H1 (cell line): ENCODE data around the gene VWF. TPM values are rescaled to one million over a fixed set of nuclear protein-coding genes. Genes with fewer than 3 reads are reported as not detected.

ENCODE experiments used
- CTCF ChIA-PET: fragments of 300-600 bp; sonication (Branson Sonifier 250); formaldehyde crosslinking; loops from one replicate; lab custom pipeline; 2021; ENCODE audit not compliant: partially characterized antibody; lab: Charles Lee
- POLR2A ChIA-PET: fragments of 300-600 bp; sonication (Branson Sonifier 250); formaldehyde crosslinking; loops from one replicate; lab custom pipeline; 2021; ENCODE audit warnings: inconsistent platforms; ENCODE audit not compliant: partially characterized antibody; lab: Charles Lee
- DNase-seq, 2 experiments: peaks; one replicate each; pipeline versions ENCODE4 v3.0.0 to v3.0.0-alpha.2; 2010 to 2022; ENCODE audit warnings: low spot score in 2 of 2, low read depth in 1 of 2, mixed read lengths in 1 of 2
- FAIRE-seq: peaks from 2 replicates; lab custom pipeline; 2011; peaks lifted over from hg19 to GRCh38; lab: Jason Lieb, UNC
- H2AFZ ChIP-seq: 2 replicates; pipeline ENCODE4 v1.8.1; 2012; ENCODE audit warnings: low read length, inconsistent platforms
- H2AK5ac ChIP-seq: 2 replicates; pipeline ENCODE4 v1.6.1; 2013; ENCODE audit warnings: low read depth, low read length
- H2BK120ac ChIP-seq: replicated peaks from 2 replicates; pipeline ENCODE3; 2013; ENCODE audit warnings: low read depth, low read length, inconsistent platforms
- H2BK12ac ChIP-seq: 2 replicates; pipeline ENCODE4 v1.6.1; 2013; ENCODE audit warnings: low read depth, low read length
- H2BK15ac ChIP-seq: 2 replicates; pipeline ENCODE4 v1.6.1; 2013; ENCODE audit warnings: low read length
- H2BK20ac ChIP-seq: 2 replicates; pipeline ENCODE4 v1.6.1; 2013; ENCODE audit warnings: low read length
- H2BK5ac ChIP-seq: 2 replicates; pipeline ENCODE4 v1.6.1; 2013; ENCODE audit warnings: low read depth, low read length
- H3K14ac ChIP-seq: 2 replicates; pipeline ENCODE4 v1.6.1; 2013; ENCODE audit warnings: inconsistent platforms; ENCODE audit not compliant: insufficient read length
- H3K18ac ChIP-seq: 2 replicates; pipeline ENCODE4 v1.6.1; 2013; ENCODE audit warnings: low read length; ENCODE audit errors: extremely low read depth
- H3K23ac ChIP-seq: 2 replicates; pipeline ENCODE4 v1.6.1; 2013; ENCODE audit warnings: inconsistent platforms; ENCODE audit not compliant: insufficient read length
- H3K23me2 ChIP-seq: 2 replicates; pipeline ENCODE4 v1.6.1; 2013; ENCODE audit warnings: low read depth, low read length
- H3K27ac ChIP-seq: 2 replicates; pipeline ENCODE4 v1.6.1; 2011; ENCODE audit warnings: low read depth, low read length, inconsistent platforms
- H3K27me3 ChIP-seq, 4 experiments: replicated peaks in 1 of 4; 1 replicate in 1 of 4; 2 replicates in 3 of 4; pipeline versions ENCODE4 v1.6.1 to v1.8.1; 2011 to 2013; ENCODE audit warnings: low read length in 3 of 4, mild to moderate bottlenecking in 3 of 4, inconsistent platforms in 2 of 4, mixed read lengths in 2 of 4, moderate library complexity in 1 of 4; ENCODE audit not compliant: control insufficient read depth in 3 of 4, insufficient read depth in 3 of 4; ENCODE audit errors: extremely low read depth in 1 of 4
- H3K36me3 ChIP-seq, 4 experiments: 2 replicates each; pipeline versions ENCODE4 v1.6.1 to v1.8.1; 2011 to 2013; ENCODE audit warnings: mild to moderate bottlenecking in 4 of 4, low read length in 3 of 4, moderate library complexity in 2 of 4, control low read depth in 1 of 4, inconsistent platforms in 1 of 4; ENCODE audit not compliant: insufficient read depth in 4 of 4, control insufficient read depth in 2 of 4
- H3K4ac ChIP-seq: replicated peaks from 2 replicates; pipeline ENCODE3; 2013; ENCODE audit warnings: low read length, low read depth, mixed read lengths, inconsistent platforms; ENCODE audit not compliant: insufficient read length
- H3K4me1 ChIP-seq, 4 experiments: replicated peaks in 1 of 4; 1 replicate in 1 of 4; 2 replicates in 3 of 4; pipeline versions ENCODE4 v1.6.1 to v1.8.1; 2011 to 2013; ENCODE audit warnings: low read length in 3 of 4, inconsistent platforms in 2 of 4, mixed read lengths in 1 of 4; ENCODE audit not compliant: insufficient read depth in 4 of 4, control insufficient read depth in 3 of 4
- H3K4me2 ChIP-seq, 2 experiments: 2 replicates each; pipeline versions ENCODE4 v1.6.1 to v1.8.1; 2011 to 2013; ENCODE audit warnings: low read depth in 2 of 2, low read length in 2 of 2, control low read depth in 1 of 2, inconsistent platforms in 1 of 2, mild to moderate bottlenecking in 1 of 2; ENCODE audit not compliant: insufficient read depth in 1 of 2
- H3K4me3 ChIP-seq, 4 experiments: fragments of 200-600, 300-600 bp in 1 of 4; sonication (generic), shearing (Covaris generic), sonication (Bioruptor Twin) in 1 of 4; 2 replicates each; pipeline versions ENCODE4 v1.5.1 to v1.8.1; 2011 to 2016; ENCODE audit warnings: low read length in 4 of 4, low read depth in 3 of 4, control low read depth in 2 of 4, inconsistent platforms in 2 of 4, mild to moderate bottlenecking in 2 of 4, mixed read lengths in 1 of 4, moderate library complexity in 1 of 4; ENCODE audit not compliant: insufficient read depth in 2 of 4; ENCODE audit errors: extremely low read depth in 1 of 4
- H3K56ac ChIP-seq: replicated peaks from 2 replicates; pipeline ENCODE3; 2013; ENCODE audit warnings: low read depth, mild to moderate bottlenecking, mixed read lengths, low read length, inconsistent platforms; ENCODE audit not compliant: insufficient read length
- H3K79me1 ChIP-seq: 2 replicates; pipeline ENCODE4 v1.6.1; 2013; ENCODE audit warnings: low read depth, low read length, control low read depth
- H3K79me2 ChIP-seq, 2 experiments: 2 replicates each; pipeline versions ENCODE4 v1.6.1 to v1.8.1; 2012 to 2013; ENCODE audit warnings: low read length in 2 of 2, mild to moderate bottlenecking in 2 of 2, inconsistent platforms in 1 of 2; ENCODE audit not compliant: insufficient read depth in 2 of 2, control insufficient read depth in 1 of 2
- H3K9ac ChIP-seq, 4 experiments: replicated peaks in 1 of 4; 1 replicate in 1 of 4; 2 replicates in 3 of 4; pipeline versions ENCODE4 v1.6.1 to v1.8.1; 2011 to 2013; ENCODE audit warnings: low read depth in 3 of 4, low read length in 3 of 4, control low read depth in 2 of 4, mild to moderate bottlenecking in 2 of 4, moderate library complexity in 2 of 4, inconsistent platforms in 1 of 4; ENCODE audit errors: extremely low read depth in 1 of 4
- H3K9me3 ChIP-seq, 2 experiments: 2 replicates each; pipeline versions ENCODE4 v1.6.1 to v1.8.1; 2012 to 2013; ENCODE audit warnings: mild to moderate bottlenecking in 2 of 2, moderate library complexity in 2 of 2, control low read depth in 1 of 2, inconsistent platforms in 1 of 2, low read depth in 1 of 2, low read length in 1 of 2, mixed read lengths in 1 of 2; ENCODE audit not compliant: insufficient read depth in 2 of 2
- H4K20me1 ChIP-seq, 2 experiments: replicated peaks in 1 of 2; 2 replicates each; pipeline versions ENCODE3 to v1.8.1; 2011 to 2013; ENCODE audit warnings: inconsistent platforms in 2 of 2, low read length in 2 of 2, mild to moderate bottlenecking in 1 of 2; ENCODE audit not compliant: insufficient read depth in 2 of 2, control insufficient read depth in 1 of 2
- H4K5ac ChIP-seq: 2 replicates; pipeline ENCODE4 v1.6.1; 2013; ENCODE audit warnings: low read length, low read depth, mixed read lengths, inconsistent platforms; ENCODE audit not compliant: insufficient read length
- H4K8ac ChIP-seq: 2 replicates; pipeline ENCODE4 v1.8.0; 2013; ENCODE audit warnings: mild to moderate bottlenecking, moderate library complexity, low read length, inconsistent platforms; ENCODE audit not compliant: insufficient read depth; ENCODE audit errors: extremely low read depth
- H4K91ac ChIP-seq: replicated peaks from 2 replicates; pipeline ENCODE3; 2013; ENCODE audit warnings: low read length, mixed read lengths, inconsistent platforms; ENCODE audit not compliant: insufficient read length
- ASH2L ChIP-seq: fragments of 200-600, 300-600 bp; sonication (generic); IDR thresholded peaks from one replicate; pipeline ENCODE4 v1.7.1; 2017; ENCODE audit warnings: low read length
- CBX5 ChIP-seq: fragments of 300-800, 300-1000 bp; sonication (generic); IDR thresholded peaks from 2 replicates; pipeline ENCODE4 v1.7.1; 2016; ENCODE audit warnings: antibody characterized with exemption, low read length, low read depth
- CHD2 ChIP-seq: IDR thresholded peaks from 2 replicates; pipeline ENCODE4 v1.6.1; 2012; ENCODE audit warnings: low read length, improper control_type of control experiment
- EGR1 ChIP-seq: IDR thresholded peaks from 2 replicates; pipeline ENCODE4 v1.6.1; 2011; ENCODE audit warnings: low read depth, low read length, borderline replicate concordance
- GTF2F1 ChIP-seq: IDR thresholded peaks from 2 replicates; pipeline ENCODE4 v1.6.1; 2012; ENCODE audit warnings: low read depth, low read length, improper control_type of control experiment, borderline replicate concordance
- RXRA ChIP-seq: IDR thresholded peaks from 2 replicates; pipeline ENCODE4 v1.6.1; 2011; ENCODE audit warnings: low read depth, mild to moderate bottlenecking, low read length, moderate library complexity; ENCODE audit not compliant: insufficient read depth
- SUZ12 ChIP-seq: fragments of 200-600 bp; sonication (generic); IDR thresholded peaks from 2 replicates; pipeline ENCODE4 v1.6.1; 2012; ENCODE audit warnings: mild to moderate bottlenecking, inconsistent platforms, low read length, moderate library complexity, mixed read lengths
- TBP ChIP-seq: IDR thresholded peaks from 2 replicates; pipeline ENCODE4 v1.6.1; 2011; ENCODE audit warnings: low read depth, low read length, improper control_type of control experiment
- WGBS, 2 experiments: shearing (Covaris generic) in 1 of 2; methylation state at CpG; one replicate each; pipeline versions ENCODE4 v1.1.6 to v1.1.7; 2013 to 2015; ENCODE audit warnings: low lambda C conversion rate in 2 of 2, mixed read lengths in 2 of 2, inconsistent platforms in 1 of 2, low coverage in 1 of 2, missing lambda C conversion rate in 1 of 2; ENCODE audit not compliant: insufficient replicate concordance in 2 of 2, insufficient coverage in 1 of 2, insufficient read length in 1 of 2; ENCODE audit errors: extremely low coverage in 1 of 2, missing lambda C conversion rate in 1 of 2; 5-methylcytosine and 5-hydroxymethylcytosine counted together
- polyA plus RNA-seq, 7 experiments: library from polyadenylated mRNA; depleted of rRNA in 3 of 7; stranded (reverse) in 5 of 7; unstranded in 2 of 7; fragments of >200 nt in 5 of 7; fragments of 200-250 nt in 2 of 7; gene quantifications; 1 replicate in 5 of 7; 2 replicates in 1 of 7; 4 replicates in 1 of 7; pipeline versions ENCODE4 v1.2.1 to v1.2.3, GENCODE V29; 2011 to 2013; ENCODE audit warnings: missing spikeins in 2 of 7, mixed read lengths in 2 of 7
- total RNA-seq: library from RNA; stranded (reverse); fragmentation: NEBNext Ultra II Directional; extraction: Animal tissue kit (Norgen Biotek cat#: 25700); gene quantifications from 2 replicates; pipeline ENCODE4 v1.2.1, GENCODE V29; 2021
- TF ChIP-seq, protein P1 (sequence below): IDR thresholded peaks from 2 replicates; pipeline ENCODE4 v1.6.1; 2011; ENCODE audit warnings: low read depth, mild to moderate bottlenecking, low read length; ENCODE audit not compliant: insufficient read depth

Gene VWF
- total and polyA plus RNA-seq, 2 of the 8 experiments (the other 6 are each of a cell fraction or from before 2014, with no cell fraction given) = 0.39 to 0.60 TPM

DNA sequence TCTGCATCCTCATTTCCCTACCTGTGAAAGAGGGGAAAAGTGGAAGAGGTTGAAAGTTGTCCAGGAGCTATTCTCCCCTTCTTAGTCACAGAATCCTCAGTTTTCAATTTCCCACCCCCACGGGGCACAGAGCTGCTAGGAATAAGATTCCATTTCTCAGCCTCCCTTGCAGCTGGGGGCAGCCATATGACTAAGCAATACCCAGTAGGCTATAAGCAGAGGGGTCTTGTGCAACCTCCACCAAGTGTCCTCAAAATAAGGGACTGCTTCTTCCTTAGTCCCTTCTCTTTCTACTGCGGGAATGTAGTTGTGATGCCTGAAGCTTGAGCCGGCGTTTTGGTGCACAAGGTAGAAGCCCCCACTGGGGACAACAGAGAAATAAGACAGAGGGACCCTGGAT lies 40.9 kb downstream of the VWF start:
- POLR2A ChIA-PET = interaction anchor here (1.1 to 2.3 kb wide), 6 partner anchors 8 to 117 kb away, joined by 4 to 18 read pairs (median 6); partner anchors contain the start of gene CD9
- Histone ChIP-seq H3K27ac (0 out of 2 replicates have a peak overlapping the region, but pooled peaks have one; percentile 66), H3K18ac (peak overlapping the region; percentile 15; the same call in 1 of the 2 replicates), H2BK12ac (peak overlapping the region; percentile 29; the same call in 1 of the 2 replicates), H3K23ac (no peak overlapping the region), H3K79me1 (no peaks in the 10 kb centered on the region), H2BK15ac (no peak overlapping the region), H4K20me1 (no peaks in the 10 kb centered on the region), H3K4ac (no peak overlapping the region), H2BK120ac (no peak overlapping the region), H3K4me1 (peaks cover 8 to 19% (median 11%) of the 10 kb centered on the region in 4 experiments), H3K27me3 (no peaks in the 10 kb centered on the region), H3K9me3 (no peaks in the 10 kb centered on the region), H2AFZ (no peak overlapping the region), H2BK20ac (peak overlapping the region; percentile 75; the same call in 1 of the 2 replicates), H3K9ac (no peak overlapping the region), H3K4me3 (no peak overlapping the region), H4K5ac (no peak overlapping the region), H2BK5ac (no peak overlapping the region), H4K91ac (peak overlapping the region; percentile 1), H3K4me2 (peak overlapping the region in 1 of 2 experiments; percentile 58; a peak in 1 of 4 replicates), H3K36me3 (no peaks in the 10 kb centered on the region), H2AK5ac (no peak overlapping the region), H3K79me2 (no peaks in the 10 kb centered on the region), H4K8ac (no peak overlapping the region), H3K23me2 (no peaks in the 10 kb centered on the region), H3K56ac (no peak overlapping the region), H3K14ac (no peak overlapping the region)
- CTCF ChIA-PET = interaction anchor here (0.6 to 4.0 kb wide), 16 partner anchors 9 to 380 kb away, joined by 3 to 28 read pairs (median 4); no protein-coding TSS in a partner anchor
- WGBS, 2 experiments = 50% methylated on average over 4 of the region's 4 CpGs; no CpG with 5 or more reads in 1 of the 2 experiments
- DNase-seq (no peak), FAIRE-seq (no peak)
- TF ChIP-seq RXRA (no peak), SUZ12 (no peak), GTF2F1 (no peak), TBP (no peak), EGR1 (no peak), ASH2L (no peak), CBX5 (no peak), CHD2 (no peak)
- TF ChIP-seq, protein P1, sequence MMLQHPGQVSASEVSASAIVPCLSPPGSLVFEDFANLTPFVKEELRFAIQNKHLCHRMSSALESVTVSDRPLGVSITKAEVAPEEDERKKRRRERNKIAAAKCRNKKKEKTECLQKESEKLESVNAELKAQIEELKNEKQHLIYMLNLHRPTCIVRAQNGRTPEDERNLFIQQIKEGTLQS = no peak
